Stimulated activated CD8-positive, alpha-beta memory T cell treated with anti-CD3 and anti-CD28 coated beads, Interleukin-2, amount 100 ng/mL, for 1 hour (primary cell): ENCODE results near the gene ACR.

Experiments
- DNase-seq, 2 donors: peaks; one replicate each; pipeline ENCODE4 v3.0.0-alpha.2; 2020; ENCODE audit warnings: low read depth in 2 of 2

The ACR gene

DNA sequence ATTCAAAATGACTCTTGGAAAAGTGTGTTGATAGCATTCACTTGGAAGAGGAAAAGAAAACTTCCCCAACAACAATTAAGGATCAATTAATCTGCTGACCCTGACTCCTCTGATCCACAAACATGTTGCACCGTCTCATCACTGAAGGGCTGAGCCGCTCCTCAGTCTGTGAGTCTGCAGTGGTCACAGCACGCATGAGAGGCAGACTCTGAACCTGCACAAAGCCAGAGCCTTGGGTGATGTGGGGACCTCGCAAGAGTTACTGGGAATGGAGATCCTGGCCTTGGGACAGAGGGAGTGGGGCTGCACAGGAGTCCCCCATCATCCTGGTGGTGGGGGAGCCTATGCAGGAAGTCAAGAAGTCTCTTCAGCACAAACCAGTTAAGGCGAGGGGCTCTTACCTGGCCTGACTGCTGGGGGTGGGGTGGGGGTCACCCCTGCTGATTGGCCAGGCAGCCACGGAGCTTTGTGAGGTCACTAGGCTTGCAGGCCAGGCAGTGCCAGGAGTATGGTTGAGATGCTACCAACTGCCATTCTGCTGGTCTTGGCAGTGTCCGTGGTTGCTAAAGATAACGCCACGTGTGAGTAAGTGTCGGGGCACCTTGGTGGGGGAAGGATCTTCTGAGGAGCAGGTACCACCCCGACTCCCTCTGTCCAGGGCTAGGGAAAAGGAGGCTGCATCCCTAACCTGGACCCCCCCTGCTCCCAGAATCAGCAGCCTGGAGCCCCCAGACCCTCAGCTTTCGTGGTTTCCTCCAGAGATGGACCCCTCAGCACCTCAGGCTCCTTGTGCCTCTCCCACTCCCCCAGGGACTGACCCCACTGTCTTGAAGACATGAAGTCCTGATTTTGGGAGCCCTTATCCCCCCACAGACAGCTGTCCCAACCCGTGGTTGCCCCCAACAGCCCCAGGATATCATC, at the start of gene ACR:
TSS of gene ACR (plus strand) at position 477 of the 921 bp plus-strand sequence. CDS start at position 509, 32 bp downstream.
- no peak for DNase-seq

GRCh38 chr22:50688448-50688847, 49.6 kb upstream of the ACR start:
- DNase-seq, result no peak

DNA sequence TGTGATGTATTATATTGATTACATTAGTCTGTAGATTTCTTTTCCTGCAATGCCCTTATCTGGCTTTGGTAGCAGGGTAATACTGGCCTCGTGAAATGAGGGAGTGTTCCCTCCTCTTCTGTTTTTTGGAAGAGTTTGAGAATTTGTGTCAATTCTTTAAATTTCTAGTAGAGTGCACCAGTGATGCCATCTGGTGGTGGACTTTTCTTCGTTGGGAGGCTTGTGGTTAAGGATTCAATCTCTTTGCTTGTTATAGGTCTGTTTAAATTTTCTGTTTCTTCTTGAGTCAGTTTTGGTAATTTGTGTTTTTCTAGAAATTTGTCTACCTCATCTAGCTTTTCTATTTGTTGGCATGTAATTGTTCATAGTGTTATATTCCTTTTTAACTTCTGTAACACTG, 46.5 kb upstream of the ACR start:
- DNase-seq, result no peak

- no peak for DNase-seq
Observed at GRCh38 chr22:50693462-50693861, 44.5 kb upstream of the ACR start.

DNA sequence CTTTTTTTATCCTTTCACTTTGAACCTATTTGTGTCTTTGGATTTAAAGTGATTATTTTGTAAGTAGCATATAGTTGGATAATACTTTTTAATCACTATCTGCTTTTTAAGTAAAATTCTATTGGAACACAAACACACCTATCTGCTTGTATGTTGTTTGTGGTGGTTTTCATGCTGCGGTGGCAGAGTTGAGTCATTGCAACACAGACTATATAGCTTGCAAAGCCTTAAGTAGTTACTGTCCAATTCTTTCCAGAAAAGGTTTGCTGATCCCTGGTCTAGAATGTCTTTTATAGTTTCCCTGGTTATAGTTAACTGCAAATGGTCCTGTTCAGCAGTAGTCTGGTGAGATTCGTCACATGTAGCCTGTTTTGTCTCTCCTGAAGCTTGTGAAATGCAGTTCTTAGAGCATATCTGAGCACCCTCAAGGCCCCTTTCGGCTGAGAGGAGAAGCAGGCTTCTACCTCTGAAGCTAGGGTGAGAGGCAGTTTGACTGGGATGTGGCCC, 43.9 kb upstream of the ACR start:
- DNase-seq, result no peak

DNA sequence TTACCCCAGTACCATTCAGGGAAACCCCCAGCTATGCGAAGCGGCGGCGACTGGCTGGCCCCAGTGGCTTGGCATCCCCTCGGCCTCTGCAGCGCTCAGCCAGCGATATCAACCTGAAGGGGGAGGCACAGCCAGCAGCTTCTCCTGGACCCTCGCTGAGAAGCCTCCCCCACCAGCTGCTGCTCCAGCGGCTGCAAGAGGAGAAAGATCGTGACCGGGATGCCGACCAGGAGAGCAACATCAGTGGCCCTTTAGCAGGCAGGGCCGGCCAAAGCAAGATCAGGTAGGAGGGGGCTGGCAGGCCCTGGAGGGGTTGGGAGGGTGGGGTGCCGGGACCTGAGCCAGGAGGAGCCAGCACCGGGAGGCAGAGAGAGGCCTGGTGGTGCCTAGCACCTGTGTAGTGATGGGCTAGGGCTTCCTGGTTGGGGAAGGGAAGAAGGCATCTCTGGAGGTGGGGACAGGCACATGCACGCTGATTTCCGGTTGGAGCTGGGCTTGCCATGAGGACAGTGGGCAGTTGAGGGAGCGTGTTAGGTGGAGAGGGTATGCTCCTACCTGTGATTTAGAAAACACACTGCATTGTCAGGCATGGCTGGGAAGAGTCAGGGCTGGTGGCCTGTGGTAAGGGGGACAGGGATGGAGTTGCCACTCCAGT, 43.1 kb upstream of the ACR start:
- no peak for DNase-seq

GRCh38 chr22:50695421-50696250, 42.4 kb upstream of the ACR start:
- no peak for DNase-seq

GRCh38 chr22:50696251-50696798, 41.7 kb upstream of the ACR start:
- DNase-seq, result no peak

DNA sequence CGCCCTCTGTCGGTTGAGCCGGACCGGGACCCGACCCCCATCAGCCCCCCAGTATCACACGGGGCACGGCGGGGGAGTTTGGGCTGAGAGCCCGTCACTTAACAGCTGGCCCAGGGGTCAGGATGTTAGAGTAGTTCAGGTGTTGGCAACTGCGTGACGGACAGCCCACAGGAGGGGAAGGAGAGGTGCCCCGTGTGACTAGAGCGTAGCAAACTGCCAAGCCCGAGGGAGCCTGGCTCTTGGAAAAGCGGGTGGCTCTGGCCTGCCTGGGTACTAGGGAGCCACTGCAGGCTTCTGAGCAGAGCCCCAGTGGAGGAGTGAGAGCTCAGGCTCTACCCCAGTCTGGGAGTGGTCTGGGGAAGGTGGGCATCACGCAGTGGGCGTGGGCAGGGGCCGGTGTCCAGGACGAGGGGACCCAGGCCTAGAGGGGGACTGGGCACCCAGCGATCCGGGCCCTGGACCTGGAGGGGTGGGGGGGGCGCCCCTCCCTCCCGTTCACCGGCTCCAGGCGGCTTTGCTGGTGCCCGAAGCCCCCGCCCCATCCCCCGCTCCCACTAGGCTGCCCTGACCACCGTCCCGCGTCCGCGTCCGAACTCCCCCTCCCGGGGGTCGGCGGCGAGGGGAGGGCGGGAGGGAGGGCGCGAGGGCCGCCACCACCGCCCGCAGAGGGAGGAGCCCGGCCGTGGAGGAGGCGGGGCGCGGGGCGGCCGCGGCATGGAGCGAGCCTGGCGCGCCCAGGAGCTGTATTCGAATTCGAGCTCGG, 41.0 kb upstream of the ACR start:
- DNase-seq, result no peak

DNA sequence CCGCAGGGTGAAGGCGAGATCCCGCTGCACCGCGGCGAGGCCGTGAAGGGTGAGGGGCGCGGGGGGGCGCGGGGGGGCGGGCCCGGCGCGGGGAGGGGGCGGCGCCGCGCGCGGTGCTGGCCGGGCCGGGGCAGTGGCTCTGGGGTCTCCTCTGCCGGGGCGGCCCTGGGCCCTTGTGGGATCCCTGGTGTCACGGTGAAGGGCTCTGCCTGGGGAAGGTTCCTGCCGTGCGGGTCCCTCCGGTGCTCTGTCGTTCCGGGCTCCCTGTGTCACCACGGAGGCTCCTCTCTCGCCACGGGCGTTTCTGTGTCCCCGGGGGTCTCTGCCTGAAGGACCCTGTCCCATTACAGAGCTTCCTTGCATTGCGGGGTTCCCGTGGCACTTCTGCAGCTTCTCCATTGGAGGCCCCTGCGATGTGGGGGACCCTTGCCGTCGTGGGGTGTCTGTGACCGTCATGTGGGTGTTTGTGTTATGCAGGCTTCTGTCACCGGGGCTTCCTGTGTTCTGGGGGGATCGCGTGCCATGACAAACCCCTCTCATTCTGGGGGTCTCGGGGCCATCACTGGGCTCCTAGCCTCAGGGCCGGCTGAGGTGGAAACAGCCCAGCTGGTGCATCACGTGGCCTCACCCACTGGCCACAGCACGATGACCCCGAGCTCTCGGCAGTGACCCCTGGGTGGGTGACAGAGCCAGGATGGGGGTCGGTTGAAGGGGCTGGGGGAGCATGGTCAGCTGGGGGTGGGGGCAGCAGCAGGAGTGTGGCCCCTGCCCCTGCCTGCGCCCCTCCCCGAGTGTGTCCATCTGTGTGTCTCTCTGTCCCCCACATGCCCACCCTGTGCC, 40.1 kb upstream of the ACR start:
- no peak for DNase-seq

GRCh38 chr22:50698546-50698945, 39.5 kb upstream of the ACR start:
- DNase-seq, result no peak

DNA sequence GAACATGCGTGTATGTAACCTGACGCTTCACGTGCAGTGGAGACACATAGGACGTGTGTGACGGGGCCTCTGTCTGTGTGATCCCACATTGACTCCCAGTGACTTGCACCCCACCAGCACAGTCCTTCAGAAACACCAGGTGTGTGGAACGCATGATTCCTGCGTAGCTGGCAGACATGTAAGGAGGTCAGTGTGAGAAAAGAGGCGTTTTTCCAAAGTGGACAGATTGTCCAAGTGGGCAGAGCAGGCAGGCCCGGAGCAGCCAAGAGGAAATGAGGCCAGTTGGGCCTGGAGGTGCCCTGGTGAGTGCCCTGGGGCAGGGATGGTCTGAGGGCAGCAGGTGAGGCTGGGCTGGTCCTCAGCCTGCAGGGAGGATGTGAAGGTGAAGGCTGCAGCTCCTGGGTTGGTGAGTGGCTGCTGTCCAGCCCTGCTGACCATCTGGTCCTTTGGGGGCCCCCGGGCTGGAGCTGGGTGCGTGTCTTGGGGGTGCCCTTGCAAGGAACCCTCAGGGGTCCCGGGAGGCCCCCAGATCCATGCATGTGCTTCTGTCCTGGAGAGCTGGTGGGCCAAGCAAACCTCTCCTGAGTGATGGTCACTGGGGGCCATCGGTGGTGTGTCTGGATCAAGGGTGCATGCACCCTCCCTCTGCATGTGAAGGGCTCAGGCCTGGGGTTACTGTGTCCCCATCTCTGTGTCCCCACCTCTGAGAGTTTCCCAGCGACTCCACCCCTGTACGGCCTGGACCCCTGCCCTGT, 38.8 kb upstream of the ACR start:
- DNase-seq, result no peak

DNA sequence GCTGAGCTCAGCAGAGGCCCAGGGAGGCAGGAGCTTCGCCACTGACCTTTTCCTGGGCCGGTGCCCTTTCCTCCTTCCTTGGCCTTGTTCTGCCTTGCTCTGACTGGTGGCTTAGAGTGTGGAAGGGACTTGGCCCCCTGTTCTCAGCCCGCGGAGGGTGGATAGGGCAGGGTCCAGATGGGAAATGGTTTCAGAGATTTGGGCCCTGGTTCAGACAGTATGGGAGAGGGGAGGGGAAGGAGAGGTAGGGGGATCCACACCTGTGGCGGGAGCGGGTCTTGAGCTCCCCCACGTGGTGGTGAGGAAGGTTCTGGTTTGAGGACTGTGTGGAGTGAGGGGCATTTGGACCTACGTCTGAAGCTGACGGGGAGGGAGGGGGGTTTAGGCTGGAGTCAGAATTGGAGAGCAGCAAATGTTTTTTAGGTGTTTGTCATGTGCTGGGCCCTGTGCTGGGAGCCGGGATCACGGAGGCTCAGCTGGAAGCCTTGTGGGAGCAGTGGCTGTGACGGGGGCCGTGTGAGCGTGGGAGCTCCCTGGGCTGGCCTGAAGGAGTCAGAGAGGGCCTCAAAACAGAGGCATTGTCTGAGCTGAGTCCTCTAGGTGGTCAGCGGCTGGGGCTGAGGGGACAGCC, 38.1 kb upstream of the ACR start:
- DNase-seq, result no peak

DNA sequence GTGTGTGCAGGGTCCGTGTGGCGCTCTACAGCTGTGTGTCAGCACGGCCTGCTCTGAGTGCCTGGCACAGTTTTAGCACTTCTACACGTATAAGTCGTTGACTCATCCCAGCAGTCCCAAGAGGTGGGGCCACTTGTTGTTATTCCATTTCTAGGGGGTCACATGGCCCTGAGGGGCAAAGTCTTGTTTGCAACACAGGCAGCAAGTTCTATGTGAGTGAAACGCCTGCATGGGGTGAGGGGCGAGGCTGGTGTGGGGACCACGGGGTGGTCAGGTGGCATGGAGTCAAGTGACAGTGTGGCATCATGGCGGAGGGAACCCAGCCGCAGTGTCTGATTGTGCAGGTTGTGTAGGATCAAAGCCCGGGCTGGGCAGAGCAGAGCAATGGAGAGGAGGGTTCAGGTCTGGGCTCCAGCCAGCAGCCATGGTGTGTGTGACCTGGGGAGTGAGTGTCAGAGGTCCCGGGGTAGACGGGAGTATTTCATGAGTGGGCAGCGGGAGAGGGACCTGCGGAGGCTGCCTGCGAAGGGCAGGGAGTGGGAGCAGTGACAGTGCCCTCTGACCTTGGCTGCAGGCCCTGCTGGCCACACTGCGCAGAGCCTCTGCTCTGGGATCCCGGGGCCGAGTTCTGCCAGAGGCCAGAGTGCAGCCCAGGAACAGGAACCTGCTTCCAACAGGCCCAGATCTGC, 37.5 kb upstream of the ACR start:
- DNase-seq, result no peak

DNA sequence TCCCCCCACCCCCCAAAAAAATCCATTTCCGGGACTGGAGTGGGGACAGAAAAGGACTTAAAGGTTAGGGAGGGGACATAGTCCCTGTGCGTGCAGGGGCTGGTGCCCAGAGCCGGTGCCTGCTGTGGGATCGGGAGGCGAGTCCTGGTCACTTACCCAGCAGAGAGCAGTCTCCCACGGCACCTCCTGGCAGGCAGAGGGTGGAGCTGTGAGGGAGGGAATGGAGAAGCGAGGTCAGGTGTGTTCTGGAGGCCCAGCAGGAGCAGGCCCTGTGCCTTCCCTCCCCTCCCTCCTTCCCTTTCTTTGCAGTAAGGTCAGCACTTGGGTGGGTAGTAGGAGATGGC, 37.0 kb upstream of the ACR start:
- DNase-seq, result no peak

- no peak for DNase-seq
Observed at GRCh38 chr22:50701428-50702154, 36.4 kb upstream of the ACR start.

- no peak for DNase-seq
Observed at GRCh38 chr22:50702261-50702671, 35.7 kb upstream of the ACR start.
